Inferior parietal cortex (tissue), 1 donor: ENCODE results near the gene OGA.
"Not testable (repeated sequence)": the region's sequence is repeated elsewhere in the genome, so short reads cannot be mapped to it uniquely, and the experiment has no call there.

Experiments used
- DNase-seq: peaks from one replicate; pipeline ENCODE4 v3.0.0-alpha.2; 2016; ENCODE audit errors: extremely low spot score

Gene OGA

GRCh38 chr10:101797403-101798059 lies 20.7 kb downstream of the OGA start:
- no peak for DNase-seq

GRCh38 chr10:101793526-101793925 lies 24.7 kb downstream of the OGA start:
- no peak for DNase-seq

GRCh38 chr10:101789686-101790085 lies 28.6 kb downstream of the OGA start:
- no peak for DNase-seq

GRCh38 chr10:101789231-101789630 lies 29.0 kb downstream of the OGA start:
- not testable (repeated sequence) for DNase-seq

GRCh38 chr10:101785801-101786200 lies 32.4 kb downstream of the OGA start:
- DNase-seq = no peak

- no peak for DNase-seq
Observed at GRCh38 chr10:101784558-101784957, 33.7 kb downstream of the OGA start.

GRCh38 chr10:101783736-101784118 lies 34.5 kb downstream of the OGA start:
- no peak for DNase-seq

- peak; percentile 73 for DNase-seq
Observed at GRCh38 chr10:101782811-101783735, 35.2 kb downstream of the OGA start, which contains the start of gene NPM3. TSS of gene NPM3 (minus strand) at chr10:101783446. CDS start at chr10:101783390, 56 bp downstream.

- DNase-seq = no peak
Observed at GRCh38 chr10:101781984-101782810, 36.0 kb downstream of the OGA start.

GRCh38 chr10:101781655-101781983 lies 36.6 kb downstream of the OGA start:
- DNase-seq = no peak

GRCh38 chr10:101780818-101781654 lies 37.2 kb downstream of the OGA start:
- DNase-seq = peak; percentile 66

GRCh38 chr10:101780187-101780817 lies 37.9 kb downstream of the OGA start:
- no peak for DNase-seq

- peak; percentile 72 for DNase-seq
Observed at GRCh38 chr10:101779544-101780186, 38.6 kb downstream of the OGA start.

- DNase-seq = no peak
Observed at GRCh38 chr10:101778781-101779543, 39.3 kb downstream of the OGA start.

GRCh38 chr10:101778151-101778780 lies 40.0 kb downstream of the OGA start:
- no peak for DNase-seq

GRCh38 chr10:101777619-101778145 lies 40.6 kb downstream of the OGA start:
- DNase-seq = no peak

GRCh38 chr10:101776161-101776817 lies 42.0 kb downstream of the OGA start:
- DNase-seq = no peak
